Measurements from ENCODE around the gene ITPRID2.

Gene ITPRID2

GRCh38 chr2:181882246-181883020, 9.1 kb upstream of the ITPRID2 start:
- DNase-seq: no peak

- DNase-seq: no peak
Measured at GRCh38 chr2:181884601-181885000, 6.9 kb upstream of the ITPRID2 start.

- no peak for DNase-seq
Measured at GRCh38 chr2:181885096-181885495, 6.4 kb upstream of the ITPRID2 start.

- no peak for DNase-seq
Measured at GRCh38 chr2:181886192-181886591, 5.3 kb upstream of the ITPRID2 start.

GRCh38 chr2:181887045-181887444, 4.5 kb upstream of the ITPRID2 start:
- DNase-seq: no peak

GRCh38 chr2:181889776-181890175, 1.8 kb upstream of the ITPRID2 start:
- no peak for DNase-seq

- DNase-seq: no peak
Measured at GRCh38 chr2:181890271-181890670, 1.3 kb upstream of the ITPRID2 start.

GRCh38 chr2:181891966-181892798, 652 bp downstream of the ITPRID2 start:
- DNase-seq: peak; percentile 44 to 72

GRCh38 chr2:181892799-181893435, 1.4 kb downstream of the ITPRID2 start:
- DNase-seq: no peak

- DNase-seq: no peak
Measured at GRCh38 chr2:181894381-181894780, 2.9 kb downstream of the ITPRID2 start.

- DNase-seq: no peak
Measured at GRCh38 chr2:181895818-181896217, 4.3 kb downstream of the ITPRID2 start.

- no peak for DNase-seq
Measured at GRCh38 chr2:181896286-181896685, 4.8 kb downstream of the ITPRID2 start.

GRCh38 chr2:181900007-181900651, 8.6 kb downstream of the ITPRID2 start:
- no peak for DNase-seq

- no peak for DNase-seq
Measured at GRCh38 chr2:181902625-181903024, 11.1 kb downstream of the ITPRID2 start.

GRCh38 chr2:181904022-181904632, 12.6 kb downstream of the ITPRID2 start:
- DNase-seq: peak in 1 of 2 experiments; percentile 17

GRCh38 chr2:181907057-181907456, 15.5 kb downstream of the ITPRID2 start:
- DNase-seq: no peak

- DNase-seq: no peak
Measured at GRCh38 chr2:181907635-181908034, 16.1 kb downstream of the ITPRID2 start.

- DNase-seq: no peak
Measured at GRCh38 chr2:181910028-181910831, 18.7 kb downstream of the ITPRID2 start.

- no peak for DNase-seq
Measured at GRCh38 chr2:181911830-181912229, 20.3 kb downstream of the ITPRID2 start.

GRCh38 chr2:181915102-181915501, 23.6 kb downstream of the ITPRID2 start:
- no peak for DNase-seq

Measured in NCI-H2081 (cell line).